PC-3 (cell line): ENCODE results near the gene UBR4. TPM values are rescaled to one million over a fixed set of nuclear protein-coding genes. Genes with fewer than 3 reads are reported as not detected.
A peak's percentile ranks its signal among the peaks of the same experiment; 100 is the strongest.
"Not testable (repeated sequence)": the region's sequence is repeated elsewhere in the genome, so short reads cannot be mapped to it uniquely, and the experiment has no call there.

ENCODE experiments used
- ATAC-seq: fragments of 200-7000 bp; cut with Tn5 transposase; 2 replicates; pipeline ENCODE4 v1.9.1; 2020; ENCODE audit warnings: mild to moderate bottlenecking, moderate library complexity
- BruUV-seq: library from RNA; stranded (reverse); fragments of 400-500 nt; replicated peaks from 2 replicates; lab custom pipeline; 2021; lab: Mats Ljungman, UMichigan
- CTCF ChIA-PET: fragments of 300-600 bp; sonication (Branson Sonifier 250); formaldehyde crosslinking; loops from one replicate; lab custom pipeline; 2022; ENCODE audit warnings: antibody characterized with exemption; lab: Charles Lee
- POLR2A ChIA-PET: fragments of 300-600 bp; sonication (Branson Sonifier 250); formaldehyde crosslinking; loops from one replicate; lab custom pipeline; 2022; ENCODE audit warnings: antibody characterized with exemption; ENCODE audit not compliant: unreplicated experiment; lab: Charles Lee
- DNase-seq: peaks from one replicate; pipeline ENCODE4 v3.0.0-alpha.2; 2015
- H2AFZ ChIP-seq: fragments of 300-600 bp; sonication (generic); 2 replicates; pipeline ENCODE4 v1.6.0; 2016; ENCODE audit warnings: antibody characterized with exemption, low read length
- H3F3A ChIP-seq: fragments of 300-600 bp; sonication (generic); one replicate; pipeline ENCODE4 v1.6.0; 2017; ENCODE audit warnings: antibody characterized with exemption, low read length, control low read depth, mild to moderate bottlenecking; ENCODE audit not compliant: unreplicated experiment
- H3K27ac ChIP-seq: fragments of 300-600 bp; sonication (generic); 2 replicates; pipeline ENCODE4 v1.5.1; 2016; ENCODE audit warnings: mild to moderate bottlenecking, low read length
- H3K27me3 ChIP-seq: fragments of 300-600 bp; sonication (generic); 2 replicates; pipeline ENCODE4 v1.6.1; 2016; ENCODE audit warnings: low read length, mixed read lengths
- H3K36me3 ChIP-seq: fragments of 300-600 bp; sonication (generic); 2 replicates; pipeline ENCODE4 v1.6.1; 2016; ENCODE audit warnings: low read depth, mixed run types, low read length, mixed read lengths
- H3K4me1 ChIP-seq: fragments of 300-600 bp; sonication (generic); 2 replicates; pipeline ENCODE4 v1.5.1; 2016; ENCODE audit warnings: low read length; ENCODE audit not compliant: insufficient read depth
- H3K4me2 ChIP-seq: fragments of 300-600 bp; sonication (generic); 2 replicates; pipeline ENCODE4 v1.6.0; 2016; ENCODE audit warnings: low read length
- H3K4me3 ChIP-seq: fragments of 300-600 bp; sonication (generic); 2 replicates; pipeline ENCODE4 v1.5.1; 2016; ENCODE audit warnings: mild to moderate bottlenecking, low read length, mixed read lengths
- H3K79me2 ChIP-seq: fragments of 300-600 bp; sonication (generic); 2 replicates; pipeline ENCODE4 v1.6.1; 2017; ENCODE audit warnings: low read length, mixed read lengths
- H3K9ac ChIP-seq: fragments of 300-600 bp; sonication (generic); 2 replicates; pipeline ENCODE4 v1.6.0; 2016; ENCODE audit warnings: mild to moderate bottlenecking, low read length
- H3K9me2 ChIP-seq: fragments of 300-600 bp; sonication (generic); replicated peaks from 2 replicates; pipeline ENCODE4 v1.6.1; 2016; ENCODE audit warnings: mixed run types, low read length, mixed read lengths
- H3K9me3 ChIP-seq: fragments of 300-600 bp; sonication (generic); 2 replicates; pipeline ENCODE4 v1.6.1; 2016; ENCODE audit warnings: low read length, mixed read lengths
- H4K20me1 ChIP-seq: fragments of 300-600 bp; sonication (generic); 2 replicates; pipeline ENCODE4 v1.6.1; 2016; ENCODE audit warnings: low read length, mixed read lengths
- CTCF ChIP-seq: fragments of 300-600 bp; sonication (generic); conservative IDR thresholded peaks from 2 replicates; pipeline ENCODE4 v1.5.1; 2017; ENCODE audit warnings: antibody characterized with exemption, low read depth, mild to moderate bottlenecking, low read length
- EZH2 ChIP-seq: fragments of 300-600 bp; sonication (generic); IDR thresholded peaks from one replicate; pipeline ENCODE4 v1.6.1; 2017; ENCODE audit warnings: antibody characterized with exemption, mild to moderate bottlenecking, low read length; ENCODE audit not compliant: unreplicated experiment
- EZH2phosphoT487 ChIP-seq: fragments of 300-600 bp; sonication (generic); IDR thresholded peaks from 2 replicates; pipeline ENCODE4 v1.6.1; 2018; ENCODE audit warnings: mild to moderate bottlenecking, antibody characterized with exemption, low read length, borderline replicate concordance
- intact Hi-C: fragments of 100-400 bp; cut with micrococcal nuclease; formaldehyde crosslinking; loops from 2 replicates; pipeline ENCODE4 v1.9.0; 2023
- total RNA-seq: library from RNA; depleted of rRNA; stranded (reverse); fragments of >200 nt; gene quantifications from 2 replicates; pipeline ENCODE4 v1.2.3, GENCODE V29; 2014

UBR4 gene
- total RNA-seq, 1 experiment from 2014 or later, result 141 TPM

GRCh38 chr1:19239876-19240275 is 29.8 kb upstream of the UBR4 start:
- H3K27me3 ChIP-seq, result no peaks in the 10 kb centered on the region
- no TSS peak for BruUV-seq
- H3K4me1 ChIP-seq, result no peaks in the 10 kb centered on the region
- H2AFZ ChIP-seq, result no peak overlapping the region
- no peak overlapping the region for H3K27ac ChIP-seq
- H3K36me3 ChIP-seq, result peaks cover 63% of the 10 kb centered on the region
- no peak overlapping the region for H3K4me2 ChIP-seq
- no peaks in the 10 kb centered on the region for H3K79me2 ChIP-seq
- POLR2A ChIA-PET, result interaction anchor here (0.7 kb wide), 1 partner anchor 1132 kb away, joined by 5 read pairs; the partner anchor contains the start of gene IGSF21
- no peak overlapping the region for H3K4me3 ChIP-seq
- TF ChIP-seq CTCF (no peak), EZH2phosphoT487 (no peak), EZH2 (no peak)
- H3K9me2 ChIP-seq, result no peaks in the 10 kb centered on the region
- H4K20me1 ChIP-seq, result no peaks in the 10 kb centered on the region
- ATAC-seq, result no peak
- no peaks in the 10 kb centered on the region for H3K9me3 ChIP-seq
- CTCF ChIA-PET, result no interaction called here
- H3K9ac ChIP-seq, result no peak overlapping the region
- intact Hi-C loops, result loop anchor here (10.0 kb wide), 1 partner anchor 335 kb away; the partner anchor contains the start of gene ALDH4A1
- H3F3A ChIP-seq, result no peaks in the 10 kb centered on the region
- no peak for DNase-seq

GRCh38 chr1:19234224-19234623 is 24.2 kb upstream of the UBR4 start:
- no peaks in the 10 kb centered on the region for H3K27me3 ChIP-seq
- CTCF ChIA-PET, result no interaction called here
- ATAC-seq, result no peak
- intact Hi-C loops, result no loop called here
- H3K4me1 ChIP-seq, result no peaks in the 10 kb centered on the region
- BruUV-seq, result no TSS peak
- H3F3A ChIP-seq, result no peaks in the 10 kb centered on the region
- no peaks in the 10 kb centered on the region for H4K20me1 ChIP-seq
- TF ChIP-seq EZH2phosphoT487 (no peak), EZH2 (no peak), CTCF (no peak)
- H3K27ac ChIP-seq, result no peak overlapping the region
- H3K9ac ChIP-seq, result no peak overlapping the region
- no peak overlapping the region for H2AFZ ChIP-seq
- no peaks in the 10 kb centered on the region for H3K9me3 ChIP-seq
- H3K36me3 ChIP-seq, result peaks cover 69% of the 10 kb centered on the region
- POLR2A ChIA-PET, result no interaction called here
- no peaks in the 10 kb centered on the region for H3K9me2 ChIP-seq
- no peak overlapping the region for H3K4me3 ChIP-seq
- no peak for DNase-seq
- H3K79me2 ChIP-seq, result no peaks in the 10 kb centered on the region
- H3K4me2 ChIP-seq, result no peak overlapping the region

- Histone ChIP-seq H3K27ac (no peak overlapping the region), H3K4me3 (no peak overlapping the region), H3K9me2 (no peaks in the 10 kb centered on the region), H3K9ac (no peak overlapping the region), H3K79me2 (no peaks in the 10 kb centered on the region), H3K4me2 (no peak overlapping the region), H4K20me1 (no peaks in the 10 kb centered on the region), H3K27me3 (no peaks in the 10 kb centered on the region), H3K36me3 (peaks cover 57% of the 10 kb centered on the region), H3F3A (no peaks in the 10 kb centered on the region), H2AFZ (no peak overlapping the region), H3K9me3 (no peaks in the 10 kb centered on the region), H3K4me1 (no peaks in the 10 kb centered on the region)
- no peak for DNase-seq
- no TSS peak for BruUV-seq
- POLR2A ChIA-PET, result no interaction called here
- CTCF ChIA-PET, result interaction anchor here (0.9 kb wide), 1 partner anchor 368 kb away, joined by 3 read pairs; no protein-coding TSS in a partner anchor
- peak; percentile 60 for ATAC-seq
- intact Hi-C loops, result no loop called here
- peak; percentile 35 for TF ChIP-seq CTCF
- no peak for TF ChIP-seq EZH2
- no peak for TF ChIP-seq EZH2phosphoT487
Observed at GRCh38 chr1:19232524-19232846, 22.4 kb upstream of the UBR4 start.

- CTCF ChIA-PET, result interaction anchor here (0.9 kb wide), 1 partner anchor 368 kb away, joined by 3 read pairs; no protein-coding TSS in a partner anchor
- H3K27me3 ChIP-seq, H3K27ac ChIP-seq, H3K79me2 ChIP-seq, H2AFZ ChIP-seq, H3K9me3 ChIP-seq, H3K9ac ChIP-seq, H4K20me1 ChIP-seq, H3K9me2 ChIP-seq, POLR2A ChIA-PET, intact Hi-C loops, DNase-seq, H3K4me3 ChIP-seq, H3K4me2 ChIP-seq, H3K4me1 ChIP-seq, BruUV-seq, H3F3A ChIP-seq: not testable (repeated sequence)
- H3K36me3 ChIP-seq, result peaks cover 58% of the 10 kb centered on the region
- peak; percentile 20; the same call in 1 of the 2 replicates for ATAC-seq
Observed at GRCh38 chr1:19231736-19232523, 21.9 kb upstream of the UBR4 start.
